PFSK-1 (cell line): ENCODE measurements around the gene USP32.

ENCODE experiments used
- FOXP2 ChIP-seq: optimal IDR thresholded peaks from 2 replicates; pipeline ENCODE3; 2011; ENCODE audit warnings: borderline replicate concordance, control low read depth, inconsistent platforms; ENCODE audit not compliant: insufficient read depth; ENCODE audit errors: extremely low read length, extremely low read depth
- POLR2AphosphoS5 ChIP-seq: IDR thresholded peaks from 2 replicates; pipeline ENCODE4 v1.6.1; 2012; ENCODE audit warnings: low read depth, mild to moderate bottlenecking, control low read depth, low read length, moderate library complexity
- REST ChIP-seq, 2 experiments: IDR thresholded peaks; 2 replicates each; pipeline versions ENCODE4 v1.6.1 to v1.8.0; 2011 to 2012; ENCODE audit warnings: low read depth in 2 of 2, low read length in 2 of 2, control low read depth in 1 of 2, inconsistent platforms in 1 of 2, mild to moderate bottlenecking in 1 of 2, moderate library complexity in 1 of 2; ENCODE audit not compliant: insufficient read depth in 1 of 2
- SIN3A ChIP-seq: IDR thresholded peaks from 2 replicates; pipeline ENCODE4 v1.6.1; 2012; ENCODE audit warnings: mild to moderate bottlenecking, low read length, moderate library complexity, borderline replicate concordance; ENCODE audit not compliant: insufficient read depth
- TAF1 ChIP-seq: IDR thresholded peaks from 2 replicates; pipeline ENCODE4 v1.6.1; 2012; ENCODE audit warnings: low read length, control low read depth, borderline replicate concordance; ENCODE audit not compliant: insufficient read depth

Gene USP32

DNA sequence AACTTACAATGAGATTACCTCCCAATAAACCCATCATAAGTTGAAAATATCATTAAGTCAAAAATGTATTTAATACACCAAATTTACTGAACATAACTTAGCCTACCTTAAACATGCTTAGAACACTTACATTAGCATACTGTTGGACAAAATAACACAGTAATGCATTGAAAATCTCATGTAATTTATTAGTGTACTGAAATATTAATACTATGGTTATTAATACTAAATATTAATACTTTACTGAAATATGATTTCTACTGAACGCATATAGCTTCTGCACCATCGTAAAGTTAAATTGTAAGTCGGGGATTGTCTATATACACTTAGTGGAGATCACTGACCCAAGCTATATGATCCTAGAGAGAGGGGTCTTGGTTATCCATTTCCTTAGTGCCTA, 4.3 kb downstream of the USP32 start:
- TF ChIP-seq POLR2AphosphoS5: no peak
- no peak for TF ChIP-seq SIN3A

- TF ChIP-seq SIN3A (no peak), REST (IDR thresholded peaks at IDR 0.05; ENCODE audit: insufficient read depth in 1 of 2, low read depth in 2 of 2, low read length in 2 of 2) (no peak), FOXP2 (no peak)
These were observed 5.5 kb downstream of the USP32 start for GRCh38 chr17:60386147-60387058.

DNA sequence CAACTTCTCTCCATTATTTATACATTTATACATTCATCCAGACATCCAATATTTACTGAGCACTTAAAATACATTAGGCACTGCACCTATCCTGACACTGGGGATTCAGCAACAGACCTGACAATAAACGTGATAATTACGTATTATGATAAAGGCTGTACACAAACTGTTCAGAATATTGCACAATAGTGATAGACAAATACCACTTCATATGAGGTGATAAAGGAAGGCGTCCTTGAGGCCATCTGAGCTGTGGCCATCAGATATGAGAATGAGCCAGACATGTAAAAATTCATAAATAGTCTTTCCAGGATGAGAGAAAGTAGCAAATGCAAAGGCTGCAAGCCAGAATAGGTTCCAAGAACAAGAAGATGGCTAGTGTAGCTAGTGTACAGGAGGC, 8.6 kb downstream of the USP32 start:
- TF ChIP-seq TAF1: no peak
- TF ChIP-seq FOXP2: no peak
- no peak for TF ChIP-seq SIN3A
- TF ChIP-seq POLR2AphosphoS5: no peak
- TF ChIP-seq REST (IDR thresholded peaks at IDR 0.05; ENCODE audit: insufficient read depth in 1 of 2, low read depth in 2 of 2, low read length in 2 of 2): no peak

GRCh38 chr17:60381958-60382357, 10.0 kb downstream of the USP32 start:
- no peak for TF ChIP-seq REST (IDR thresholded peaks at IDR 0.05; ENCODE audit: insufficient read depth in 1 of 2, low read depth in 2 of 2, low read length in 2 of 2)
- no peak for TF ChIP-seq POLR2AphosphoS5
- TF ChIP-seq SIN3A: no peak
- TF ChIP-seq FOXP2: no peak
- TF ChIP-seq TAF1: no peak

- TF ChIP-seq TAF1 (no peak), POLR2AphosphoS5 (no peak), FOXP2 (no peak)
These were observed 19.0 kb downstream of the USP32 start for GRCh38 chr17:60372790-60373483.

DNA sequence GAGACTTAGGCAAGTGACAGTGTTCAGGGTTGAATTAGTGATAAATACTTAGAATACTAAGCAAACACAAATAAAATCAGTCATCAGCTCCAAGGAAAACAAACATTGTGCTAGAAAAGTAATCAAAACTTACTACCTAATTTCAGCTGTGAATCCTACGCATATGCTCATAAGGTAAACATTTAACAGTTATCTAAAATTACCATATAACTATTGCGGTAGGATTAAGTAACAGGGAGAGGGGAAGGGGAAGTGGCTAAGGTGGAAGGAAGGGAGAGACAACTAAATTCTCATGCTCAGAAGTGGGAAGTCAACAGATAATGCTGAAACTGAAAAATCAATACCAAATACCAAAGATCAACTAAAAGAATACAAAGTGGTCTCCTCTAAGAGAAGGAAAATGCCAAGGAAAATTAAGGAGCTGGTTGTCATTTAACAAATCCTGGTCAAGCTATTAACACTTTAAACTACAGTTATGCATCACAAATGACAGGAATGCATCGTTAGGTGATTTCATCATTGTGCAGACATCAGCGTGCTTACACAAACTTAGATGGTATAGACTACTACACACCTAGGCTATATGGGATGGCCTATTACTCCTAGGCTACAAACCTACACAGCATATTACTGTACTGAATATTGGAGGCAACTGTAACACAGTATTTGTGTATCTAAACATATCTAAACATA, 20.0 kb downstream of the USP32 start:
- no peak for TF ChIP-seq TAF1
- no peak for TF ChIP-seq REST (IDR thresholded peaks at IDR 0.05; ENCODE audit: insufficient read depth in 1 of 2, low read depth in 2 of 2, low read length in 2 of 2)
- TF ChIP-seq SIN3A: no peak
- no peak for TF ChIP-seq POLR2AphosphoS5
- TF ChIP-seq FOXP2: no peak
